CD4-positive, CD25-positive, alpha-beta regulatory T cell (primary cell): ENCODE results near the gene EFHC1. TPM values are rescaled to one million over a fixed set of nuclear protein-coding genes. Genes with fewer than 3 reads are reported as not detected.

ENCODE experiments used
- ATAC-seq, 2 donors: fragments of 150-1000 bp; cut with Tn5 transposase; one replicate each; pipeline ENCODE4 v1.10.0; 2021; ENCODE audit warnings: low read depth in 2 of 2, moderate number of reproducible peaks in 2 of 2, moderate library complexity in 1 of 2
- DNase-seq, 3 donors: peaks; one replicate each; pipeline versions ENCODE4 v3.0.0 to v3.0.0-alpha.2; 2012 to 2022; ENCODE audit warnings: mixed read lengths in 1 of 3
- H3K27ac ChIP-seq: one replicate; pipeline ENCODE4 v1.7.0; 2013; ENCODE audit warnings: mild to moderate bottlenecking, low read length; ENCODE audit not compliant: insufficient read depth, poor library complexity, severe bottlenecking
- H3K27me3 ChIP-seq: one replicate; pipeline ENCODE4 v1.7.0; 2013; ENCODE audit warnings: low read length; ENCODE audit not compliant: control insufficient read depth, insufficient read depth
- H3K36me3 ChIP-seq: one replicate; pipeline ENCODE4 v1.7.0; 2013; ENCODE audit warnings: mild to moderate bottlenecking, low read length, moderate library complexity; ENCODE audit not compliant: control insufficient read depth, insufficient read depth
- H3K4me1 ChIP-seq: 2 replicates; pipeline ENCODE4 v1.7.0; 2013; ENCODE audit warnings: mild to moderate bottlenecking, low read length; ENCODE audit not compliant: insufficient read depth, control insufficient read depth, poor library complexity, severe bottlenecking
- H3K4me3 ChIP-seq: one replicate; pipeline ENCODE4 v1.7.0; 2013; ENCODE audit warnings: low read depth, mild to moderate bottlenecking, low read length, moderate library complexity
- H3K9me3 ChIP-seq, 2 experiments: 1 replicate in 1 of 2; 2 replicates in 1 of 2; pipeline ENCODE4 v1.7.0; 2013; ENCODE audit warnings: low read length in 2 of 2, mild to moderate bottlenecking in 1 of 2, moderate library complexity in 1 of 2; ENCODE audit not compliant: control insufficient read depth in 2 of 2
- H3K27ac Mint-ChIP-seq, 3 donors: one replicate each; pipeline ENCODE4 v1.8.0; 2020 to 2022; ENCODE audit warnings: mild to moderate bottlenecking in 3 of 3, mixed read lengths in 3 of 3, moderate library complexity in 2 of 3
- H3K27me3 Mint-ChIP-seq: one replicate; pipeline ENCODE4 v1.8.0; 2022; ENCODE audit warnings: mild to moderate bottlenecking, mixed read lengths
- H3K36me3 Mint-ChIP-seq: one replicate; pipeline ENCODE4 v1.8.0; 2020; ENCODE audit warnings: mixed read lengths
- H3K4me1 Mint-ChIP-seq, 4 donors: one replicate each; pipeline ENCODE4 v1.8.0; 2020 to 2022; ENCODE audit warnings: mixed read lengths in 4 of 4, mild to moderate bottlenecking in 1 of 4
- H3K4me3 Mint-ChIP-seq, 4 donors: one replicate each; pipeline ENCODE4 v1.8.0; 2020 to 2022; ENCODE audit warnings: mild to moderate bottlenecking in 4 of 4, mixed read lengths in 4 of 4, moderate library complexity in 3 of 4
- H3K9me3 Mint-ChIP-seq, 7 donors: one replicate each; pipeline ENCODE4 v1.8.0; 2020 to 2022; ENCODE audit warnings: mixed read lengths in 7 of 7, mild to moderate bottlenecking in 3 of 7, moderate library complexity in 2 of 7
- polyA plus RNA-seq, 4 donors: library from polyadenylated mRNA; unstranded; fragments of 300-500 nt; fragmentation: Illumina TruSeq; gene quantifications; one replicate each; pipeline ENCODE4 v1.2.3, GENCODE V29; 2021
- total RNA-seq: library from RNA; stranded (reverse); gene quantifications from one replicate; pipeline ENCODE4 v1.2.3, GENCODE V29; 2022

EFHC1 gene
- total and polyA plus RNA-seq, 5 donors from 2014 or later = 0.32 to 4.4 (median 2.1) TPM; not detected in 1

- H3K4me3 ChIP-seq = no peak overlapping the region
- Mint-ChIP-seq H3K36me3 (peaks cover 3% of the 10 kb centered on the region), H3K4me3 (no peak overlapping the region), H3K9me3 (peaks cover 0 to 2% (median 0%) of the 10 kb centered on the region in 7 donors), H3K27me3 (peaks cover 9% of the 10 kb centered on the region), H3K27ac (no peak overlapping the region), H3K4me1 (peaks cover 4 to 10% (median 7%) of the 10 kb centered on the region in 4 donors)
- DNase-seq = no peak
- no peaks in the 10 kb centered on the region for H3K27me3 ChIP-seq
- no peak for ATAC-seq
- no peaks in the 10 kb centered on the region for H3K9me3 ChIP-seq
- H3K27ac ChIP-seq = no peak overlapping the region
- no peaks in the 10 kb centered on the region for H3K36me3 ChIP-seq
- no peaks in the 10 kb centered on the region for H3K4me1 ChIP-seq
Observed at GRCh38 chr6:52410979-52411378, 9.2 kb upstream of the EFHC1 start.

GRCh38 chr6:52411911-52412310 is 8.2 kb upstream of the EFHC1 start:
- H3K36me3 ChIP-seq = no peaks in the 10 kb centered on the region
- peaks cover 15% of the 10 kb centered on the region for H3K27me3 Mint-ChIP-seq
- peaks cover 4 to 14% (median 11%) of the 10 kb centered on the region in 4 donors for H3K4me1 Mint-ChIP-seq
- H3K27ac ChIP-seq = no peak overlapping the region
- no peak overlapping the region for H3K4me3 Mint-ChIP-seq
- H3K27ac Mint-ChIP-seq = no peak overlapping the region
- peaks cover 0 to 2% (median 0%) of the 10 kb centered on the region in 7 donors for H3K9me3 Mint-ChIP-seq
- H3K9me3 ChIP-seq = no peaks in the 10 kb centered on the region
- no peaks in the 10 kb centered on the region for H3K4me1 ChIP-seq
- H3K27me3 ChIP-seq = no peaks in the 10 kb centered on the region
- no peaks in the 10 kb centered on the region for H3K36me3 Mint-ChIP-seq
- ATAC-seq (no peak), DNase-seq (no peak)
- H3K4me3 ChIP-seq = no peak overlapping the region

- H3K4me1 Mint-ChIP-seq = peaks cover 4 to 19% (median 9%) of the 10 kb centered on the region in 4 donors
- H3K4me1 ChIP-seq = peaks cover under 1% of the 10 kb centered on the region
- no peaks in the 10 kb centered on the region for H3K36me3 ChIP-seq
- no peak overlapping the region for H3K4me3 ChIP-seq
- H3K27ac ChIP-seq = no peak overlapping the region
- no peaks in the 10 kb centered on the region for H3K9me3 ChIP-seq
- no peaks in the 10 kb centered on the region for H3K27me3 ChIP-seq
- no peaks in the 10 kb centered on the region for H3K36me3 Mint-ChIP-seq
- ATAC-seq = no peak
- peak overlapping the region in 1 of 4 donors; percentile 58 for H3K4me3 Mint-ChIP-seq
- no peak for DNase-seq
- peaks cover 15% of the 10 kb centered on the region for H3K27me3 Mint-ChIP-seq
- peaks cover 0 to 2% (median 0%) of the 10 kb centered on the region in 7 donors for H3K9me3 Mint-ChIP-seq
- no peak overlapping the region for H3K27ac Mint-ChIP-seq
Observed at GRCh38 chr6:52415333-52415732, 4.8 kb upstream of the EFHC1 start.

- Histone ChIP-seq H3K27ac (no peak overlapping the region), H3K27me3 (peaks cover 2% of the 10 kb centered on the region), H3K36me3 (no peaks in the 10 kb centered on the region), H3K4me1 (peaks cover 7% of the 10 kb centered on the region), H3K4me3 (no peak overlapping the region), H3K9me3 (no peaks in the 10 kb centered on the region)
- Mint-ChIP-seq H3K36me3 (no peaks in the 10 kb centered on the region), H3K9me3 (peaks cover 0 to 2% (median 0%) of the 10 kb centered on the region in 7 donors), H3K27me3 (peaks cover 15% of the 10 kb centered on the region), H3K27ac (no peak overlapping the region), H3K4me1 (peaks cover 4 to 19% (median 9%) of the 10 kb centered on the region in 4 donors), H3K4me3 (peak overlapping the region in 1 of 4 donors; percentile 50)
- ATAC-seq = no peak
- no peak for DNase-seq
Observed at GRCh38 chr6:52415917-52416628, 4.1 kb upstream of the EFHC1 start.

- Mint-ChIP-seq H3K4me1 (peaks cover 4 to 19% (median 9%) of the 10 kb centered on the region in 4 donors), H3K9me3 (peaks cover 0 to 2% (median 0%) of the 10 kb centered on the region in 7 donors), H3K27ac (no peak overlapping the region), H3K27me3 (peaks cover 15% of the 10 kb centered on the region), H3K36me3 (no peaks in the 10 kb centered on the region), H3K4me3 (peak overlapping the region in 1 of 4 donors; percentile 50)
- Histone ChIP-seq H3K4me3 (no peak overlapping the region), H3K9me3 (no peaks in the 10 kb centered on the region), H3K27ac (no peak overlapping the region), H3K27me3 (peaks cover 2% of the 10 kb centered on the region), H3K4me1 (peaks cover 7% of the 10 kb centered on the region), H3K36me3 (no peaks in the 10 kb centered on the region)
- ATAC-seq (no peak), DNase-seq (peak; percentile 25 to 84 (median 72))
Observed at GRCh38 chr6:52416629-52417151, 3.5 kb upstream of the EFHC1 start.

- ATAC-seq = no peak
- no peak for DNase-seq
- Histone ChIP-seq H3K36me3 (no peaks in the 10 kb centered on the region), H3K4me3 (no peak overlapping the region), H3K4me1 (peaks cover 7% of the 10 kb centered on the region), H3K9me3 (no peaks in the 10 kb centered on the region), H3K27ac (no peak overlapping the region), H3K27me3 (peaks cover 2% of the 10 kb centered on the region)
- H3K27me3 Mint-ChIP-seq = peaks cover 15% of the 10 kb centered on the region
- H3K9me3 Mint-ChIP-seq = peaks cover 0 to 2% (median 0%) of the 10 kb centered on the region in 7 donors
- peak overlapping the region in 1 of 4 donors; percentile 59 for H3K4me3 Mint-ChIP-seq
- H3K27ac Mint-ChIP-seq = peak overlapping the region in 1 of 3 donors; percentile 33
- H3K4me1 Mint-ChIP-seq = peaks cover 2 to 19% (median 9%) of the 10 kb centered on the region in 4 donors
- H3K36me3 Mint-ChIP-seq = no peaks in the 10 kb centered on the region
Observed at GRCh38 chr6:52417675-52418111, 2.4 kb upstream of the EFHC1 start.

GRCh38 chr6:52418606-52419005 is 1.5 kb upstream of the EFHC1 start:
- Histone ChIP-seq H3K27ac (no peak overlapping the region), H3K36me3 (no peaks in the 10 kb centered on the region), H3K4me3 (no peak overlapping the region), H3K9me3 (no peaks in the 10 kb centered on the region), H3K27me3 (peaks cover 4% of the 10 kb centered on the region), H3K4me1 (peaks cover 7% of the 10 kb centered on the region)
- Mint-ChIP-seq H3K4me3 (peak overlapping the region in 2 of 4 donors; percentile 19 to 58), H3K4me1 (peaks cover 2 to 19% (median 9%) of the 10 kb centered on the region in 4 donors), H3K9me3 (peaks cover 0 to 2% (median 0%) of the 10 kb centered on the region in 7 donors), H3K27me3 (peaks cover 20% of the 10 kb centered on the region), H3K27ac (no peak overlapping the region), H3K36me3 (no peaks in the 10 kb centered on the region)
- no peak for ATAC-seq
- no peak for DNase-seq
